Muscle layer of colon (tissue), 2 donors: ENCODE data around the gene LRRC14B.
"Not testable (repeated sequence)": the region's sequence is repeated elsewhere in the genome, so short reads cannot be mapped to it uniquely, and the experiment has no call there.

Experiments
- H3K27ac ChIP-seq: one replicate; pipeline ENCODE4 v1.7.0; 2013; ENCODE audit warnings: low read depth, mild to moderate bottlenecking, low read length, moderate library complexity
- H3K27me3 ChIP-seq, 2 donors: one replicate each; pipeline ENCODE4 v1.7.0; 2013; ENCODE audit warnings: low read length in 2 of 2, mild to moderate bottlenecking in 2 of 2; ENCODE audit not compliant: insufficient read depth in 2 of 2, control insufficient read depth in 1 of 2
- H3K36me3 ChIP-seq: one replicate; pipeline ENCODE4 v1.7.0; 2013; ENCODE audit warnings: mild to moderate bottlenecking, low read length; ENCODE audit not compliant: insufficient read depth
- H3K4me1 ChIP-seq: one replicate; pipeline ENCODE4 v1.7.0; 2013; ENCODE audit warnings: mild to moderate bottlenecking, low read length; ENCODE audit not compliant: insufficient read depth
- H3K4me3 ChIP-seq, 2 donors: one replicate each; pipeline ENCODE4 v1.7.0; 2013; ENCODE audit warnings: low read length in 2 of 2, low read depth in 1 of 2, mild to moderate bottlenecking in 1 of 2, moderate library complexity in 1 of 2
- H3K9ac ChIP-seq: one replicate; pipeline ENCODE4 v1.7.0; 2013; ENCODE audit warnings: low read length
- H3K9me3 ChIP-seq: one replicate; pipeline ENCODE4 v1.7.0; 2013; ENCODE audit warnings: mild to moderate bottlenecking, low read length
- donor health status: abdominal sarcoma.
- donor health status: Adenocarcinoma of cecum.

Gene LRRC14B

DNA sequence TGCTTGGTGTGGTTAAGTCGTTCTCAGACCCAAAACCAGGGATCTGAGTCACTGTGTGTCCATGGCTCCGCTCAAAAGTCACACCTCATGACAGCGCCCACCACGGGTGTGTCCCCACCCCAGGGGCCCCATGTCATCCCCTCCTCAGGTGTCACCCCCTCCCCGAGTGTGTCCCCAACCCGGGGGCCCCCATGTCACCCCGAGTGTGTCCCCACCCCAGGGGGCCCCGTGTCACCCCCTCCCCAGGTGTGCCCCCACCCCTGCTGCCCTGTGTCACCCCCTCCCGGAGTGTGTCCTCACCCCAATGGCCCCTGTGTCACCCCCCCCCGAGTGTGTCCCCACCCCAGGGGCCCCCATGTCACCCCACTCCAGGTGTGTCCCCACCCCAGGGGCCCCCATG lies 5.1 kb downstream of the LRRC14B start:
- H3K27ac ChIP-seq, result no peak overlapping the region
- no peaks in the 10 kb centered on the region for H3K9me3 ChIP-seq
- H3K4me3 ChIP-seq, result no peak overlapping the region
- H3K4me1 ChIP-seq, result peaks cover 4% of the 10 kb centered on the region
- H3K36me3 ChIP-seq, result no peaks in the 10 kb centered on the region
- H3K27me3 ChIP-seq, result peaks cover 0 to 12% of the 10 kb centered on the region in 2 donors
- H3K9ac ChIP-seq, result no peak overlapping the region

DNA sequence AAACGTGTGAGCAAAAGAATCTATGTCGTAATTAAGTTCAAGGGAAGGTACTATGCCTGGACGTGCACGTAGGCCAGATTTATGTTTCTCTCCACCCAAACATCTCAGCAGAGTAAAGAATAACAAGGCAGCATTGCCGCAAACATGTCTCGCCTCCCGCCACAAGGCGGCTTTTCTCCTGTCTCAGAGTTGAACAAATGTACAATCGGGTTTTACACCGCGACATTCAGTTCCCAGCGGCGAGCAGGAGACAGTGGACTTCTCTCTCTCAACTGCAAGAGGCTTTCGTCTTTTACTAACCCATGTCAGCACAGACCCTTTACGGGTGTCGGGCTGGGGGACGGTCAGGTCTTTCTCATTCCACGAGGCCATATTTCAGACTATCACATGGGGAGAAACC lies 5.7 kb downstream of the LRRC14B start:
- not testable (repeated sequence) for H3K9me3 ChIP-seq, H3K9ac ChIP-seq, H3K4me3 ChIP-seq, H3K36me3 ChIP-seq, H3K27me3 ChIP-seq, H3K27ac ChIP-seq, H3K4me1 ChIP-seq

GRCh38 chr5:197892-198489 lies 6.7 kb downstream of the LRRC14B start:
- H3K4me1 ChIP-seq, result no peaks in the 10 kb centered on the region
- H3K4me3 ChIP-seq, result no peak overlapping the region
- no peaks in the 10 kb centered on the region for H3K9me3 ChIP-seq
- H3K27me3 ChIP-seq, result no peaks in the 10 kb centered on the region
- H3K9ac ChIP-seq, result no peak overlapping the region
- H3K36me3 ChIP-seq, result peaks cover under 1% of the 10 kb centered on the region
- H3K27ac ChIP-seq, result no peak overlapping the region

- Histone ChIP-seq H3K4me1 (no peaks in the 10 kb centered on the region), H3K9ac (no peak overlapping the region), H3K36me3 (peaks cover 6% of the 10 kb centered on the region), H3K4me3 (no peak overlapping the region), H3K9me3 (no peaks in the 10 kb centered on the region), H3K27me3 (no peaks in the 10 kb centered on the region), H3K27ac (no peak overlapping the region)
Observed at GRCh38 chr5:198516-199196, 7.4 kb downstream of the LRRC14B start.

- Histone ChIP-seq H3K36me3 (peaks cover 12% of the 10 kb centered on the region), H3K9me3 (no peaks in the 10 kb centered on the region), H3K4me1 (no peaks in the 10 kb centered on the region), H3K4me3 (no peak overlapping the region), H3K27me3 (no peaks in the 10 kb centered on the region), H3K27ac (no peak overlapping the region), H3K9ac (no peak overlapping the region)
Observed at GRCh38 chr5:199197-199949, 8.1 kb downstream of the LRRC14B start.

DNA sequence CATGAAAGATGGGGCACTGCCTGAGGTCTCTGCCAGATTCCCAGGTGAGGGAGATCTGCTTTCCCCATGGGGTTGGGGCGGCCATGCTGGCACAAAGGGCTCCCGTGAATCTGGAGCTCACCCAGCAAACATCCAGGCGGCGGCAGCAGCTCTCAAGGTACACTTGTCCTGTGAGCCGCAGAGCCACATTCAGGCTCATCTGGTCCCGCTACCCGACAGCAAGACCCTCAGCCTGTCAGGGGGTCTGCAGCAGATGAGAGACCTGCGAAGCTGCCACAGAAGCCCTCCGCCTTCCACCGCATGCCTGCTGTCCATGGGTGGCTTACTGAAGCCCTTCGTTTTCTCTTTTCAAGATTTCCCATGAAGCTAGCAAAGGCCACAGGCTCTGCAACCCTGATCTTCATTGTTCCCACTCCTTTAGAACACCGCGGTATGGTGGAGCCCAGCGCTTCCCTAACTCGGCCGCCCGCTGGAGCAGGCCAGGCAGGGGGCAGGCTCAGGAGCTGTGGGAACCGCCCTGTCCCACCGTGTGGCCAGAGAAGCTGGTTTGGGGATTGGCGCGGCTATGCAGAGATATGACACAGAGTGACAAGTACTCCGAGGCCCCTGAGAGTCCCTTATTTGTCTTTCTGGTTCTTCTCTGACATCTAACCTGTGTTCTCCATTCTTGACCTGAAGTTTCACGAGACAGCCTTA lies 8.8 kb downstream of the LRRC14B start:
- Histone ChIP-seq H3K4me1 (no peaks in the 10 kb centered on the region), H3K27ac (no peak overlapping the region), H3K36me3 (peaks cover 18% of the 10 kb centered on the region), H3K9ac (no peak overlapping the region), H3K4me3 (no peak overlapping the region), H3K9me3 (no peaks in the 10 kb centered on the region), H3K27me3 (no peaks in the 10 kb centered on the region)

GRCh38 chr5:200985-201384 lies 9.7 kb downstream of the LRRC14B start:
- no peak overlapping the region for H3K27ac ChIP-seq
- no peaks in the 10 kb centered on the region for H3K4me1 ChIP-seq

GRCh38 chr5:201672-202071 lies 10.4 kb downstream of the LRRC14B start:
- Histone ChIP-seq H3K9ac (no peak overlapping the region), H3K9me3 (no peaks in the 10 kb centered on the region), H3K4me3 (no peak overlapping the region), H3K36me3 (peaks cover 28% of the 10 kb centered on the region), H3K27ac (no peak overlapping the region), H3K4me1 (peaks cover 7% of the 10 kb centered on the region), H3K27me3 (no peaks in the 10 kb centered on the region)

More at GRCh38 chr5:200985-201384, 9.7 kb downstream of the LRRC14B start:
- Histone ChIP-seq H3K9me3 (no peaks in the 10 kb centered on the region), H3K27me3 (no peaks in the 10 kb centered on the region), H3K4me3 (no peak overlapping the region), H3K9ac (no peak overlapping the region), H3K36me3 (peaks cover 27% of the 10 kb centered on the region)

DNA sequence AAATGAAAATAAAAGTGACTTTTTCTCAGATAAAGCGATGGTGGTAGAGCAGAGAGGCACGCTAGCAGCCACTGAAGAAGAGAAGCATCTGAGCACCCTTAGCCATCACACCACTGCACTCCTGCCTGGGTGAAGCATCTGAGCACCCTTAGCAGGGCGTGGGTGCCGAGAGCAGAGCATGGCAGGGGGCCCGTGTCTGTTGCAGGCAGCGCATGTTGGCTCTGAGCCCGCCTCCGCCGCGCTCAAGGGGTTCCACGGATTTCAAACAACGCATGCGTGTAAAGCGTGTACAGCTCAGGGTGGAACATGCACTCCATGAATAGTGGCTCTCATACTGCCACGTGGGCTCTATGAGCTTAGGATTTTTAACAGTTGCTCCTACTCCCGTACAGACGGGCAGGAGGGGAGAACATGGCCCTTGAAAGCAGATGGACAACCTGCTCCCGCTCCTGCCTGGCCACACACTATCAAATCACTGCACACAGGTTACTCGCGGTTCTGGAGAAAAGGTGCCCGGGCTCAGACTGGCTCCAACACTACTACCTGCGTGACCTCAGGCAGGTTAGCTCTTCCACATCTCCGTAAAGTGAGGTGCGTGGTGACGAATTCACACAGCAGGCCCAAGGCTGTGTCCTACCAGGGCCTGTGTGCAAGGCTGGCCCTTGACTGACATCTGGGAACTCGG lies 12.1 kb downstream of the LRRC14B start:
- Histone ChIP-seq H3K4me1 (peaks cover 13% of the 10 kb centered on the region), H3K36me3 (peaks cover 28% of the 10 kb centered on the region), H3K9me3 (no peaks in the 10 kb centered on the region), H3K27me3 (no peaks in the 10 kb centered on the region), H3K9ac (no peak overlapping the region), H3K27ac (no peak overlapping the region), H3K4me3 (no peak overlapping the region)

DNA sequence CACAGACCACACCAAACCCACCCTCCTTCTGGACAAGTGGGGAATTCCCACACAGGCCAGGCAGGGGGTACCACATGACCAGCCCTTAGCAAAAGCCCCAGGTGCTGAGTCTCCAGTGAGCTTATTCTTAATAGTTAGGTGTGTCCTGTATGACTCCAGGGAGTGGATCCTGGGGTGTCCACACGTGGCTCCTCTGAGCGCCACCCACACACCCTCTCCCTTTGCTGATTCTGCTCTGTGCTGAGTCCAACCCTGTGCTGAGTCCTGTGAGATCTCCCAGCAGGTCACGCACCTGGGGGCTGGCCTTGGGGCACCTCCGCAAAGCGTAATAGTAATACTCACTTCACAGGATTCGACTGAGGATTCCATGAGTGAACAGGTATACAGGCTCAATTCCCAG lies 12.7 kb downstream of the LRRC14B start:
- Histone ChIP-seq H3K27ac (no peak overlapping the region), H3K27me3 (no peaks in the 10 kb centered on the region), H3K36me3 (peaks cover 28% of the 10 kb centered on the region), H3K9ac (no peak overlapping the region), H3K4me3 (no peak overlapping the region), H3K9me3 (no peaks in the 10 kb centered on the region), H3K4me1 (peaks cover 13% of the 10 kb centered on the region)

DNA sequence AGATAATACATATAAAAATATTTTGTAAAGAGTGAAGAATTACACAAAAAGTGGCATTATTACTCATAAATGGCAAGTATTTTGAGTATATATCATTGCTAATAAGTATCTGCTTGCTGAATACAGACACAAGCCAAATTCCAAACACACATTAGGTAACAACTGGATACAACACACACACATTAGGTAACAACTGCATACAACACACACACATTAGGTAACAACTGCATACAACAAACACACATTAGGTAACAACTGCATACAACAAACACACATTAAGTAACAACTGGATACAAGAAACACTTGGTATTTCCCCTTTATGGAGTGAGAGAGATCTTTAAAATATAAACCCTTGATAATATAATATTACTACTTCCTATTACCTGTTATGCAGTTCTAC lies 13.2 kb downstream of the LRRC14B start:
- H3K9me3 ChIP-seq, result no peaks in the 10 kb centered on the region
- peaks cover 28% of the 10 kb centered on the region for H3K36me3 ChIP-seq
- no peaks in the 10 kb centered on the region for H3K27me3 ChIP-seq
- no peak overlapping the region for H3K27ac ChIP-seq
- peaks cover 13% of the 10 kb centered on the region for H3K4me1 ChIP-seq
- H3K4me3 ChIP-seq, result no peak overlapping the region
- H3K9ac ChIP-seq, result no peak overlapping the region
